GM19023 (cell line): ENCODE measurements around the gene SYNDIG1L.
"Not testable (repeated sequence)": the region's sequence is repeated elsewhere in the genome, so short reads cannot be mapped to it uniquely, and the experiment has no call there.

Source experiments
- ATAC-seq: cut with Tn5 transposase; IDR thresholded peaks from one replicate; pipeline ENCODE4 v1.9.1; 2021; ENCODE audit warnings: mild to moderate bottlenecking, moderate library complexity; ENCODE audit not compliant: unreplicated experiment

Gene SYNDIG1L

GRCh38 chr14:74404435-74404834, 21.6 kb downstream of the SYNDIG1L start:
- no peak for ATAC-seq

- no peak for ATAC-seq
Measured at GRCh38 chr14:74403619-74404417, 22.2 kb downstream of the SYNDIG1L start.

GRCh38 chr14:74402401-74403251, 23.4 kb downstream of the SYNDIG1L start:
- ATAC-seq: no peak

GRCh38 chr14:74401504-74402241, 24.3 kb downstream of the SYNDIG1L start:
- ATAC-seq: peak; percentile 64

GRCh38 chr14:74400919-74401503, 25.0 kb downstream of the SYNDIG1L start:
- ATAC-seq: no peak

- ATAC-seq: no peak
Measured at GRCh38 chr14:74400031-74400685, 25.9 kb downstream of the SYNDIG1L start.

- ATAC-seq: no peak
Measured at GRCh38 chr14:74395094-74395493, 30.9 kb downstream of the SYNDIG1L start.

GRCh38 chr14:74394549-74394948, 31.5 kb downstream of the SYNDIG1L start:
- ATAC-seq: no peak

- ATAC-seq: no peak
Measured at GRCh38 chr14:74392616-74393570, 33.1 kb downstream of the SYNDIG1L start.

GRCh38 chr14:74391479-74391878, 34.5 kb downstream of the SYNDIG1L start:
- no peak for ATAC-seq

- not testable (repeated sequence) for ATAC-seq
Measured at GRCh38 chr14:74390505-74390904, 35.5 kb downstream of the SYNDIG1L start.

GRCh38 chr14:74389980-74390379, 36.0 kb downstream of the SYNDIG1L start:
- ATAC-seq: no peak

- no peak for ATAC-seq
Measured at GRCh38 chr14:74382231-74382630, 43.8 kb downstream of the SYNDIG1L start.

GRCh38 chr14:74381571-74381970, 44.4 kb downstream of the SYNDIG1L start:
- not testable (repeated sequence) for ATAC-seq

- no peak for ATAC-seq
Measured at GRCh38 chr14:74380845-74381244, 45.2 kb downstream of the SYNDIG1L start.

- ATAC-seq: no peak
Measured at GRCh38 chr14:74380172-74380571, 45.8 kb downstream of the SYNDIG1L start.

GRCh38 chr14:74377976-74378690, 47.9 kb downstream of the SYNDIG1L start:
- no peak for ATAC-seq

GRCh38 chr14:74368441-74368840, 57.6 kb downstream of the SYNDIG1L start:
- ATAC-seq: no peak

- no peak for ATAC-seq
Measured at GRCh38 chr14:74368026-74368425, 58.0 kb downstream of the SYNDIG1L start.
